Neural crest cell (in vitro differentiated cells): ENCODE measurements around the gene ACTRT2. TPM values are rescaled to one million over a fixed set of nuclear protein-coding genes. Genes with fewer than 3 reads are reported as not detected.

Experiments
- DNase-seq: peaks from one replicate; pipeline ENCODE4 v3.0.0; 2021; ENCODE audit warnings: low read depth, mixed read lengths, low spot score
- H3K27ac Mint-ChIP-seq: one replicate; pipeline ENCODE4 v1.8.0; 2021; ENCODE audit warnings: mild to moderate bottlenecking, mixed read lengths; ENCODE audit not compliant: unreplicated experiment
- H3K27me3 Mint-ChIP-seq: 2 replicates; pipeline ENCODE4 v1.8.0; 2021; ENCODE audit warnings: low read depth, mild to moderate bottlenecking, mixed read lengths
- H3K36me3 Mint-ChIP-seq: 2 replicates; pipeline ENCODE4 v1.8.0; 2021; ENCODE audit warnings: low read depth, mild to moderate bottlenecking, mixed read lengths
- H3K4me1 Mint-ChIP-seq: 2 replicates; pipeline ENCODE4 v1.8.0; 2021; ENCODE audit warnings: mixed read lengths
- H3K4me3 Mint-ChIP-seq: one replicate; pipeline ENCODE4 v1.8.0; 2021; ENCODE audit warnings: mild to moderate bottlenecking, mixed read lengths
- H3K9me3 Mint-ChIP-seq: 2 replicates; pipeline ENCODE4 v1.8.0; 2021; ENCODE audit warnings: mixed read lengths
- CTCF ChIP-seq: fragments of 200-600 bp; sonication (generic); conservative IDR thresholded peaks from 2 replicates; pipeline ENCODE4 v1.5.0; 2021; ENCODE audit warnings: antibody characterized with exemption, mild to moderate bottlenecking
- total RNA-seq: library from RNA; stranded (reverse); gene quantifications from 2 replicates; pipeline ENCODE4 v1.2.1, GENCODE V29; 2021

Gene ACTRT2
- total RNA-seq, 1 donor from 2014 or later, result not detected

GRCh38 chr1:3066250-3066711, 45.0 kb downstream of the ACTRT2 start:
- peak overlapping the region; percentile 50 for H3K4me3 Mint-ChIP-seq
- TF ChIP-seq CTCF, result peak; percentile 66
- peak; percentile 64 for DNase-seq
- no peaks in the 10 kb centered on the region for H3K36me3 Mint-ChIP-seq
- peaks cover 78% of the 10 kb centered on the region for H3K27me3 Mint-ChIP-seq
- no peak overlapping the region for H3K27ac Mint-ChIP-seq
- peaks cover 4% of the 10 kb centered on the region for H3K4me1 Mint-ChIP-seq
- no peaks in the 10 kb centered on the region for H3K9me3 Mint-ChIP-seq

DNA sequence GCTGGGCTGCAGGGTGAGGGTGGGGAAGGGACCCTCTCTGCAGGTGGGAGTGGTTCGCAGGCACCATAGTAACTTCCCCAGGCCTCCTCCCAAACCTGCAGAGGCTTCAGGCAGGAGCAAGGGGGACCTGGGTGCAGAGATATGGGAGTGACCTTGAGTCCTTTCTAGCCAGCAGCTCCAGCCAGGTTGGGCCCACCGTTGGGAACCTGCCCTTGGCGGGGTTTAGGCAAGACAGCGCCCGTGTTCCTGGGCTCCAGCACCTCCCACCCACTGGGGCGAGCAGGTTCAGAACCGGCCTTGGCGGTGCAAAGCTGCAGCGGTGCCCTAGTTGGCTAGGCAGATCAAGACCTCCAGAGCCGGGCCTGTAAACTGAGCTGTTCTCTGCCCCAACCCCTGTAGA, 45.6 kb downstream of the ACTRT2 start:
- no peak for TF ChIP-seq CTCF
- no peaks in the 10 kb centered on the region for H3K36me3 Mint-ChIP-seq
- no peak for DNase-seq
- H3K27ac Mint-ChIP-seq, result no peak overlapping the region
- H3K27me3 Mint-ChIP-seq, result peaks cover 78% of the 10 kb centered on the region
- H3K9me3 Mint-ChIP-seq, result no peaks in the 10 kb centered on the region
- peak overlapping the region; percentile 41 for H3K4me3 Mint-ChIP-seq
- peaks cover 4% of the 10 kb centered on the region for H3K4me1 Mint-ChIP-seq

- Mint-ChIP-seq H3K9me3 (no peaks in the 10 kb centered on the region), H3K27ac (no peak overlapping the region), H3K27me3 (peaks cover 78% of the 10 kb centered on the region), H3K4me1 (peaks cover 4% of the 10 kb centered on the region), H3K36me3 (no peaks in the 10 kb centered on the region), H3K4me3 (peak overlapping the region; percentile 54)
- TF ChIP-seq CTCF, result no peak
- DNase-seq, result no peak
Measured at GRCh38 chr1:3067301-3067670, 46.0 kb downstream of the ACTRT2 start.

- peak overlapping the region; percentile 54 for H3K4me3 Mint-ChIP-seq
- no peak for TF ChIP-seq CTCF
- no peak for DNase-seq
- H3K4me1 Mint-ChIP-seq, result peaks cover 4% of the 10 kb centered on the region
- no peaks in the 10 kb centered on the region for H3K36me3 Mint-ChIP-seq
- peaks cover 77% of the 10 kb centered on the region for H3K27me3 Mint-ChIP-seq
- H3K9me3 Mint-ChIP-seq, result no peaks in the 10 kb centered on the region
- H3K27ac Mint-ChIP-seq, result no peak overlapping the region
Measured at GRCh38 chr1:3067671-3068563, 46.6 kb downstream of the ACTRT2 start.

- H3K4me3 Mint-ChIP-seq, result peak within 1 kb of the TSS; percentile 90
- TF ChIP-seq CTCF, result no peak
- H3K4me1 Mint-ChIP-seq, result peaks cover 4% of the 10 kb centered on the region
- no peaks in the 10 kb centered on the region for H3K9me3 Mint-ChIP-seq
- H3K27ac Mint-ChIP-seq, result no peak within 1 kb of the TSS
- H3K27me3 Mint-ChIP-seq, result peaks cover 73% of the 10 kb centered on the region
- H3K36me3 Mint-ChIP-seq, result no peaks in the 10 kb centered on the region
- DNase-seq, result no peak
Measured at GRCh38 chr1:3068564-3069431, 47.5 kb downstream of the ACTRT2 start, which contains the start of gene PRDM16. Gene PRDM16, plus strand, starts transcription at chr1:3069203. Its CDS starts 57 bp downstream, at chr1:3069260.
